HUES6 (cell line): Measurements from ENCODE around the gene CAPN8.

ENCODE experiments used
- H3K27ac ChIP-seq: 2 replicates; pipeline ENCODE4 v1.7.0; 2013; ENCODE audit warnings: low read depth, mild to moderate bottlenecking, low read length, inconsistent platforms
- H3K27me3 ChIP-seq: 2 replicates; pipeline ENCODE4 v1.6.1; 2013; ENCODE audit warnings: low read length; ENCODE audit not compliant: control insufficient read depth, insufficient read depth
- H3K36me3 ChIP-seq: 2 replicates; pipeline ENCODE4 v1.6.1; 2013; ENCODE audit warnings: low read length; ENCODE audit not compliant: control insufficient read depth, insufficient read depth
- H3K4me1 ChIP-seq: 2 replicates; pipeline ENCODE4 v1.6.1; 2013; ENCODE audit warnings: low read length; ENCODE audit not compliant: control insufficient read depth, insufficient read depth
- H3K4me3 ChIP-seq: 2 replicates; pipeline ENCODE4 v1.5.1; 2013; ENCODE audit warnings: low read depth, low read length
- H3K9ac ChIP-seq: one replicate; pipeline ENCODE4 v1.6.1; 2013; ENCODE audit warnings: mild to moderate bottlenecking, low read length
- H3K9me3 ChIP-seq: 2 replicates; pipeline ENCODE4 v1.6.1; 2013; ENCODE audit warnings: low read depth, low read length; ENCODE audit not compliant: control insufficient read depth, insufficient read depth

Gene CAPN8

GRCh38 chr1:223700388-223700918, 35.0 kb upstream of the CAPN8 start:
- Histone ChIP-seq H3K4me3 (no peak overlapping the region), H3K4me1 (peaks cover 22% of the 10 kb centered on the region), H3K27ac (peak overlapping the region; percentile 18; the same call in 1 of the 2 replicates), H3K9ac (peak overlapping the region; percentile 82), H3K27me3 (no peaks in the 10 kb centered on the region), H3K9me3 (no peaks in the 10 kb centered on the region), H3K36me3 (no peaks in the 10 kb centered on the region)

DNA sequence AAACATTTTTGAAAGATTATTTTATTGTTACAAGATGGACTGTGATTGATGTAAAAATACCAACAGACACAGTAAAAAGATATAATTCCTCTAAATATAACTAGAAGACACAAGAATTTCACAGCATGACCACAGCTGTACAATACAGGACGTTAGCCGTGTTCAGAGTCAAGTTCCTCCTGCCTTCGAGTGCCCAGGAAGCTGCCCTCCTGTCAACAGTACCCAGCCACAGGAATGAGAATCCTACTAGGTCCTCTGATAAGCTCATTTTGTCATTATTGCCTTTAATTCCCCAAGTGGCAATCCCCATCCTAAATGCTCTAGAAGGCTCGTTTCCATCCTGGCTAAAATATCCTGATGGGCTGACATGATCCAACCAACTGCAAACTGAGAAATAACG, 30.4 kb upstream of the CAPN8 start:
- no peaks in the 10 kb centered on the region for H3K36me3 ChIP-seq
- H3K4me1 ChIP-seq = peaks cover 10% of the 10 kb centered on the region
- no peaks in the 10 kb centered on the region for H3K9me3 ChIP-seq
- no peak overlapping the region for H3K9ac ChIP-seq
- H3K4me3 ChIP-seq = no peak overlapping the region
- no peaks in the 10 kb centered on the region for H3K27me3 ChIP-seq
- no peak overlapping the region for H3K27ac ChIP-seq

DNA sequence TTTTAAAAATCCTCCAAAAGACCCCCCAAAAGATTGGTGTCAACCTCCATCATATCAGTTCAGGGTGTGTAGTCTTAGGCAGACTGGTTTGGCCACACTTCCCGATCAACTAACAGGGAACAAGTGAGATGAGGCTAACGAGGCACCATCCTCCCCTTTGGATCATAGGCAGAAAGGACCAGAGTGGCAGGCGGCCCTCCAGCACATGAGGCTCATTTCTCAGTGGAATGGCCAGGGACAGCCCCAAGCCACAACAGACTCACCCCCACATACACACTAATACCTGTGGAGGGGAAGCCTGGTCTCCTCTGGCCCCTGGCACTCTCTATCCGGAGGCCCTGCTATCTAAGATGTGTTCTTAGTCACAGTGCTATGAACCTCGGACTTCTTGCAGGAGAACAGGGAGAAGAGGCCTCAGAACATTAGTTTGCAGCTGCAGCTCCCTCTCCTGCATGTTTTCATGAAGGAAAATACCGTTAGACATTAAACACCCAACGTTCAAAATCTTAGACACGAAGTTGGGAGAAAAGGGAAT, 29.6 kb upstream of the CAPN8 start:
- Histone ChIP-seq H3K4me1 (peaks cover 1% of the 10 kb centered on the region; the same call in 1 of the 2 replicates), H3K27ac (no peak overlapping the region), H3K9me3 (no peaks in the 10 kb centered on the region), H3K36me3 (no peaks in the 10 kb centered on the region), H3K27me3 (no peaks in the 10 kb centered on the region), H3K9ac (no peak overlapping the region), H3K4me3 (no peak overlapping the region)

- no peaks in the 10 kb centered on the region for H3K9me3 ChIP-seq
- no peak overlapping the region for H3K27ac ChIP-seq
- H3K4me3 ChIP-seq = no peak overlapping the region
- H3K27me3 ChIP-seq = no peaks in the 10 kb centered on the region
- H3K4me1 ChIP-seq = no peaks in the 10 kb centered on the region
- no peaks in the 10 kb centered on the region for H3K36me3 ChIP-seq
- no peak overlapping the region for H3K9ac ChIP-seq
These were observed 25.6 kb upstream of the CAPN8 start for GRCh38 chr1:223691121-223691520.

GRCh38 chr1:223684488-223684792, 18.9 kb upstream of the CAPN8 start:
- peaks cover 11% of the 10 kb centered on the region for H3K27me3 ChIP-seq

GRCh38 chr1:223683586-223684487, 18.3 kb upstream of the CAPN8 start:
- Histone ChIP-seq H3K9me3 (no peaks in the 10 kb centered on the region), H3K4me1 (no peaks in the 10 kb centered on the region), H3K27ac (no peak overlapping the region), H3K4me3 (no peak overlapping the region), H3K9ac (no peak overlapping the region), H3K36me3 (no peaks in the 10 kb centered on the region), H3K27me3 (peaks cover 11% of the 10 kb centered on the region)

More at GRCh38 chr1:223684488-223684792, 18.9 kb upstream of the CAPN8 start:
- Histone ChIP-seq H3K4me1 (no peaks in the 10 kb centered on the region), H3K9ac (no peak overlapping the region), H3K4me3 (no peak overlapping the region), H3K36me3 (no peaks in the 10 kb centered on the region), H3K9me3 (no peaks in the 10 kb centered on the region), H3K27ac (no peak overlapping the region)

- Histone ChIP-seq H3K9ac (no peak overlapping the region), H3K36me3 (no peaks in the 10 kb centered on the region), H3K27ac (no peak overlapping the region), H3K4me1 (no peaks in the 10 kb centered on the region), H3K4me3 (no peak overlapping the region), H3K27me3 (peaks cover 11% of the 10 kb centered on the region), H3K9me3 (no peaks in the 10 kb centered on the region)
These were observed 17.0 kb upstream of the CAPN8 start for GRCh38 chr1:223682502-223682901.

GRCh38 chr1:223680188-223680587, 14.7 kb upstream of the CAPN8 start:
- peaks cover 12% of the 10 kb centered on the region for H3K9me3 ChIP-seq
- H3K4me3 ChIP-seq = no peak overlapping the region
- H3K27me3 ChIP-seq = peaks cover 11% of the 10 kb centered on the region
- H3K9ac ChIP-seq = no peak overlapping the region
- H3K4me1 ChIP-seq = no peaks in the 10 kb centered on the region
- H3K27ac ChIP-seq = no peak overlapping the region
- H3K36me3 ChIP-seq = no peaks in the 10 kb centered on the region

DNA sequence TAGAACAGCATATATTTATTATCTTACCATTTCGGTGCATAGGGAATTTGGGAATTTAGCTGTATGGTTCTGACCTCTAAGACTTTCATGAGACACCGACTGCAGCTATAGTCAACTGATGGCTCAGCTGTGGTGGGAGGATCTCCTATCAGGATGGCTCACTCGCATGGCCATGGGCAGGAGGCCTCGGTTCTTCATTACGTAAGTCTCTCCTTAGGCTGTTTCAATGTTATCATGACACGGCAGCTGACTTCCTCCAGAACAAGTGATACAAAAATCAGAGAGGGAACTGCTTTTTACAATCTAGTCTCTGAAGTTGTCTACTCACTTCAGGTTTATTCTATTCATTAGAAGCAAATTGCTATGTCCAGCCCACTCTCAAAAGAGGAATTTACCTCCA, 13.3 kb upstream of the CAPN8 start:
- no peak overlapping the region for H3K4me3 ChIP-seq
- H3K27me3 ChIP-seq = peaks cover 8% of the 10 kb centered on the region
- H3K4me1 ChIP-seq = no peaks in the 10 kb centered on the region
- H3K9ac ChIP-seq = no peak overlapping the region
- no peaks in the 10 kb centered on the region for H3K36me3 ChIP-seq
- H3K27ac ChIP-seq = no peak overlapping the region
- H3K9me3 ChIP-seq = peaks cover 26% of the 10 kb centered on the region

DNA sequence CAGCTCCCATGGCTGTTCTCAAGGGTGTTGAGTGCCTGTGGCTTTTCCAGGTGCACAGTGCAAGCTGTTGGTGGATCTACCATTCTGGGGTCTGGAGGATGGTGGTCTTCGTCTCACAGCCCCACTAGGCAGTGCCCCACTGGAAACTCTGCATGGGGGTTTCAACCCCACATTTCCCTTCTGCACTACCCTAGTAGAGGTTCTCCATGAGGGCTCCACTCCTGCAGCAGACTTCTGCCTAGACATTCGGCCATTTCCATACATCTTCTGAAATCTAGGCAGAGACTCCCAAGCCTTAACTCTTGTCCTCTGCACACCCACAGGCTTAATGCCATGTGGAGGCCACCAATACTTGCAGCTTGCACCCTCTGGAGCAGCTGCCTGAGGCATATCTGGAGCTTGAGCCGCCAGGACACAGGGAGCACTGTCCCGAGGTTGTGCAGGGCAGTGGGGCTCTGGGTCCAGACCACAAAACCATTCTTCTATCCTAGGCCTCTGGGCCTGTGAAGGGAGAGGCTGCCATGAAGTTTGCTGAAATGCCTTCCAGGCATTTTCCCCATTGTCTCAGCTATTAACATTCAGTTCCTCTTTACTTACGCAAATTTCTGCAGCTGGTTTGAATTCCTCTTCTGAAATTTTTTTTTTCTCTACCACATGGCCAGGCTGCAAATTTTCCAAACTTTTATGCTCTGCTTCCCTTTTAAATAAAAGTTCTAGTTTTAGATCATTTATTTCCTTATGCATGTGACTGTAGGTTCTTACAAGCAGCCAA, 8.8 kb upstream of the CAPN8 start:
- Histone ChIP-seq H3K27ac (no peak overlapping the region), H3K4me3 (no peak overlapping the region), H3K9ac (no peak overlapping the region), H3K36me3 (no peaks in the 10 kb centered on the region), H3K27me3 (no peaks in the 10 kb centered on the region), H3K9me3 (peaks cover 36% of the 10 kb centered on the region), H3K4me1 (peaks cover 4% of the 10 kb centered on the region)
